HG03457 (cell line): ENCODE measurements around the gene DCLRE1A.

Experiments used
- ATAC-seq: cut with Tn5 transposase; IDR thresholded peaks from one replicate; pipeline ENCODE4 v1.9.1; 2021; ENCODE audit warnings: moderate number of reproducible peaks; ENCODE audit not compliant: unreplicated experiment

The DCLRE1A gene

GRCh38 chr10:113801569-113801968, 52.3 kb downstream of the DCLRE1A start:
- no peak for ATAC-seq

GRCh38 chr10:113791691-113792090, 62.2 kb downstream of the DCLRE1A start:
- ATAC-seq = no peak

- ATAC-seq = peak; percentile 93
Measured at GRCh38 chr10:113788604-113789083, 65.2 kb downstream of the DCLRE1A start.
